ENCODE data around the gene ATRNL1.

The ATRNL1 gene

GRCh38 chr10:115854740-115855435 is 761.7 kb downstream of the ATRNL1 start:
- DNase-seq, result no peak

- DNase-seq, result no peak
These were observed 763.4 kb downstream of the ATRNL1 start for GRCh38 chr10:115856580-115856979.

GRCh38 chr10:115857856-115858255 is 764.7 kb downstream of the ATRNL1 start:
- no peak for DNase-seq

GRCh38 chr10:115860182-115861107 is 767.3 kb downstream of the ATRNL1 start:
- no peak for DNase-seq

- no peak for DNase-seq
These were observed 768.3 kb downstream of the ATRNL1 start for GRCh38 chr10:115861455-115861854.

- DNase-seq, result no peak
These were observed 768.7 kb downstream of the ATRNL1 start for GRCh38 chr10:115861864-115862263.

- no peak for DNase-seq
These were observed 773.0 kb downstream of the ATRNL1 start for GRCh38 chr10:115866174-115866573.

- no peak for DNase-seq
These were observed 773.5 kb downstream of the ATRNL1 start for GRCh38 chr10:115866691-115867090.

- DNase-seq, result no peak
These were observed 774.1 kb downstream of the ATRNL1 start for GRCh38 chr10:115867305-115867704.

- no peak for DNase-seq
These were observed 778.7 kb downstream of the ATRNL1 start for GRCh38 chr10:115871855-115872254.

- DNase-seq, result no peak
These were observed 782.0 kb downstream of the ATRNL1 start for GRCh38 chr10:115875172-115875571.

GRCh38 chr10:115879372-115880089 is 786.4 kb downstream of the ATRNL1 start:
- DNase-seq, result no peak

GRCh38 chr10:115882021-115882420 is 788.9 kb downstream of the ATRNL1 start:
- no peak for DNase-seq

- no peak for DNase-seq
These were observed 790.2 kb downstream of the ATRNL1 start for GRCh38 chr10:115883372-115883771.

- DNase-seq, result no peak
These were observed 791.2 kb downstream of the ATRNL1 start for GRCh38 chr10:115884331-115884730.

- no peak for DNase-seq
These were observed 802.0 kb downstream of the ATRNL1 start for GRCh38 chr10:115895166-115895565.

- no peak for DNase-seq
These were observed 805.1 kb downstream of the ATRNL1 start for GRCh38 chr10:115898242-115898641.

- DNase-seq, result no peak
These were observed 809.4 kb downstream of the ATRNL1 start for GRCh38 chr10:115902596-115902995.

GRCh38 chr10:115903207-115903606 is 810.0 kb downstream of the ATRNL1 start:
- no peak for DNase-seq

GRCh38 chr10:115903845-115904244 is 810.7 kb downstream of the ATRNL1 start:
- no peak for DNase-seq

GRCh38 chr10:115909037-115909436 is 815.9 kb downstream of the ATRNL1 start:
- no peak for DNase-seq

GRCh38 chr10:115909962-115910731 is 817.0 kb downstream of the ATRNL1 start:
- DNase-seq, result no peak

GRCh38 chr10:115914475-115914874 is 821.3 kb downstream of the ATRNL1 start:
- no peak for DNase-seq
